ENCODE results near the gene VILL. TPM values are rescaled to one million over a fixed set of nuclear protein-coding genes. Genes with fewer than 3 reads are reported as not detected.
A peak's percentile ranks its signal among the peaks of the same experiment; 100 is the strongest.

The VILL gene
- total RNA-seq, 1 experiment from 2014 or later: 5.7 TPM

DNA sequence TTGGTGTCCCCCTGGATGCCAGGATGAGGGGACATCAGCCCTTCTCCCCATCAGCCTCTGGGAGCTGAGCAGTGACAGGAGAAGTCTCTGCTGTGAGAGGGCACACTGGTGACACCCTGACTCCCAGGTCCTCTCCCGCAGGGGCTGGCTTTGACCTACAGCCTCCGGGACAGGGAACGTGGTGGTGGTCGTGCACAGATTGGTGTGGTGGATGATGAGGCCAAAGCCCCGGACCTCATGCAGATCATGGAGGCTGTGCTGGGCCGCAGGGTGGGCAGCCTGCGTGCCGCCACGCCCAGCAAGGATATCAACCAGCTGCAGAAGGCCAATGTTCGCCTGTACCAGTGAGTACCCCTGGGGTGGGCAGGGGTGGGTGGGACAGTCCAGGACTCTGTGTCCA is 6.8 kb downstream of the VILL start:
- DNase-seq (ENCODE audit: low read depth, low spot score): no peak
- H3K27me3 ChIP-seq (ENCODE audit: control insufficient read depth, insufficient read depth, low read length): no peaks in the 10 kb centered on the region
- ChIA-PET CTCF (interaction anchor here (0.5 to 1.1 kb wide), 4 partner anchors 12 to 333 kb away, joined by 3 to 6 read pairs (median 4); no protein-coding TSS in a partner anchor), POLR2A (no interaction called here)
- intact Hi-C loops (cut with micrococcal nuclease; ENCODE audit: unreplicated experiment) (no loop called here), in situ Hi-C loops (cut with HindIII; ENCODE audit: low pct_unique_long_range_greater_than_20kb, low sequenced_read_pairs) (no loop called here)
- H3K27ac ChIP-seq (ENCODE audit: low read length): no peak overlapping the region
- H3K4me3 ChIP-seq (ENCODE audit: low read depth in 2 of 2, low read length in 2 of 2): no peak overlapping the region
- no peaks in the 10 kb centered on the region for H3K36me3 ChIP-seq (ENCODE audit: control insufficient read depth, insufficient read depth, low read length)
- 0 out of 2 replicates have a peak, but pooled peaks cover 7% of the 10 kb centered on the region for H3K4me1 ChIP-seq (ENCODE audit: control insufficient read depth, insufficient read depth, low read length)
- no peak for ATAC-seq
- BruUV-seq (replicated peaks): no TSS peak
- no peaks in the 10 kb centered on the region for H3K9me3 ChIP-seq (ENCODE audit: control insufficient read depth, insufficient read depth, low read depth, low read length)
- no peak for TF ChIP-seq TCF7L2 (IDR thresholded peaks at IDR 0.05; ENCODE audit: low read depth, low read length)

GRCh38 chr3:37997791-37998370 is 7.3 kb downstream of the VILL start:
- H3K27ac ChIP-seq (ENCODE audit: low read length): no peak overlapping the region
- H3K9me3 ChIP-seq (ENCODE audit: control insufficient read depth, insufficient read depth, low read depth, low read length): no peaks in the 10 kb centered on the region
- intact Hi-C loops (cut with micrococcal nuclease; ENCODE audit: unreplicated experiment) (no loop called here), in situ Hi-C loops (cut with HindIII; ENCODE audit: low pct_unique_long_range_greater_than_20kb, low sequenced_read_pairs) (no loop called here)
- no peak for DNase-seq (ENCODE audit: low read depth, low spot score)
- no peak for ATAC-seq
- TF ChIP-seq TCF7L2 (IDR thresholded peaks at IDR 0.05; ENCODE audit: low read depth, low read length): no peak
- TF ChIP-seq, protein P1, sequence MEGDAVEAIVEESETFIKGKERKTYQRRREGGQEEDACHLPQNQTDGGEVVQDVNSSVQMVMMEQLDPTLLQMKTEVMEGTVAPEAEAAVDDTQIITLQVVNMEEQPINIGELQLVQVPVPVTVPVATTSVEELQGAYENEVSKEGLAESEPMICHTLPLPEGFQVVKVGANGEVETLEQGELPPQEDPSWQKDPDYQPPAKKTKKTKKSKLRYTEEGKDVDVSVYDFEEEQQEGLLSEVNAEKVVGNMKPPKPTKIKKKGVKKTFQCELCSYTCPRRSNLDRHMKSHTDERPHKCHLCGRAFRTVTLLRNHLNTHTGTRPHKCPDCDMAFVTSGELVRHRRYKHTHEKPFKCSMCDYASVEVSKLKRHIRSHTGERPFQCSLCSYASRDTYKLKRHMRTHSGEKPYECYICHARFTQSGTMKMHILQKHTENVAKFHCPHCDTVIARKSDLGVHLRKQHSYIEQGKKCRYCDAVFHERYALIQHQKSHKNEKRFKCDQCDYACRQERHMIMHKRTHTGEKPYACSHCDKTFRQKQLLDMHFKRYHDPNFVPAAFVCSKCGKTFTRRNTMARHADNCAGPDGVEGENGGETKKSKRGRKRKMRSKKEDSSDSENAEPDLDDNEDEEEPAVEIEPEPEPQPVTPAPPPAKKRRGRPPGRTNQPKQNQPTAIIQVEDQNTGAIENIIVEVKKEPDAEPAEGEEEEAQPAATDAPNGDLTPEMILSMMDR (IDR thresholded peaks at IDR 0.05): no peak
- TF ChIP-seq POLR2AphosphoS5 (IDR thresholded peaks at IDR 0.05; ENCODE audit: low read depth, low read length): no peak
- no peak for TF ChIP-seq REST (IDR thresholded peaks at IDR 0.05; ENCODE audit: insufficient read depth in 1 of 2, low read depth in 2 of 2, low read length in 1 of 2)
- TF ChIP-seq SIN3A (IDR thresholded peaks at IDR 0.05; ENCODE audit: borderline replicate concordance, insufficient read depth, low read depth, low read length): no peak
- H3K4me1 ChIP-seq (ENCODE audit: control insufficient read depth, insufficient read depth, low read length): 0 out of 2 replicates have a peak, but pooled peaks cover 7% of the 10 kb centered on the region
- ChIA-PET POLR2A (no interaction called here), CTCF (no interaction called here)
- no TSS peak for BruUV-seq (replicated peaks)
- H3K36me3 ChIP-seq (ENCODE audit: control insufficient read depth, insufficient read depth, low read length): no peaks in the 10 kb centered on the region
- no peaks in the 10 kb centered on the region for H3K27me3 ChIP-seq (ENCODE audit: control insufficient read depth, insufficient read depth, low read length)
- no peak overlapping the region for H3K4me3 ChIP-seq (ENCODE audit: low read depth in 2 of 2, low read length in 2 of 2)

- CTCF ChIA-PET: no interaction called here
- H3K36me3 ChIP-seq (ENCODE audit: control insufficient read depth, insufficient read depth, low read length): no peaks in the 10 kb centered on the region
- BruUV-seq (replicated peaks): TSS peak; percentile 75
- TF ChIP-seq POLR2AphosphoS5 (IDR thresholded peaks at IDR 0.05; ENCODE audit: low read depth, low read length) (no peak), TCF7L2 (IDR thresholded peaks at IDR 0.05; ENCODE audit: low read depth, low read length) (no peak), SIN3A (IDR thresholded peaks at IDR 0.05; ENCODE audit: borderline replicate concordance, insufficient read depth, low read depth, low read length) (no peak), REST (IDR thresholded peaks at IDR 0.05; ENCODE audit: insufficient read depth in 1 of 2, low read depth in 2 of 2, low read length in 1 of 2) (no peak)
- TF ChIP-seq, protein P1 (IDR thresholded peaks at IDR 0.05): no peak
- intact Hi-C loops (cut with micrococcal nuclease; ENCODE audit: unreplicated experiment): no loop called here
- H3K4me3 ChIP-seq (ENCODE audit: low read depth in 2 of 2, low read length in 2 of 2): no peak overlapping the region
- no peak overlapping the region for H3K27ac ChIP-seq (ENCODE audit: low read length)
- no peak for DNase-seq (ENCODE audit: low read depth, low spot score)
- H3K9me3 ChIP-seq (ENCODE audit: control insufficient read depth, insufficient read depth, low read depth, low read length): no peaks in the 10 kb centered on the region
- H3K27me3 ChIP-seq (ENCODE audit: control insufficient read depth, insufficient read depth, low read length): no peaks in the 10 kb centered on the region
- POLR2A ChIA-PET: no interaction called here
- 0 out of 2 replicates have a peak, but pooled peaks cover 4% of the 10 kb centered on the region for H3K4me1 ChIP-seq (ENCODE audit: control insufficient read depth, insufficient read depth, low read length)
- in situ Hi-C loops (cut with HindIII; ENCODE audit: low pct_unique_long_range_greater_than_20kb, low sequenced_read_pairs): no loop called here
- no peak for ATAC-seq
These were observed 9.2 kb downstream of the VILL start for GRCh38 chr3:37999836-38000235.

Data from Panc1 (cell line).